GM12878 (cell line): ENCODE measurements around the gene CDH7. TPM values are rescaled to one million over a fixed set of nuclear protein-coding genes. Genes with fewer than 3 reads are reported as not detected.

ENCODE experiments used
- ATAC-seq: fragments of 200-7000 bp; cut with Tn5 transposase; 3 replicates; pipeline ENCODE4 v1.9.1; 2020; ENCODE audit warnings: mild to moderate bottlenecking, moderate library complexity
- BruUV-seq: library from RNA; stranded (reverse); fragments of 400-500 nt; replicated peaks from 2 replicates; lab custom pipeline; 2021; lab: Mats Ljungman, UMichigan
- CTCF ChIA-PET: fragments of 300-600 bp; sonication (Branson Sonifier 250); formaldehyde crosslinking; extraction: SDS; loops from one replicate; lab custom pipeline; 2021; ENCODE audit warnings: inconsistent platforms; lab: Yijun Ruan, JAX
- POLR2A ChIA-PET: fragments of 350-600 bp; formaldehyde crosslinking; extraction: SDS; loops from one replicate; lab custom pipeline; 2021; ENCODE audit warnings: inconsistent platforms; lab: Charles Lee
- RAD21 ChIA-PET: fragments of 300-600 bp; sonication (Branson Sonifier 250); formaldehyde crosslinking; loops from one replicate; lab custom pipeline; 2023; ENCODE audit warnings: antibody characterized with exemption; ENCODE audit not compliant: unreplicated experiment; lab: Charles Lee
- SMC1A ChIA-PET: fragments of 300-600 bp; sonication (Branson Sonifier 250); formaldehyde crosslinking; loops from one replicate; lab custom pipeline; 2023; ENCODE audit not compliant: unreplicated experiment, uncharacterized antibody; lab: Charles Lee
- DNase-seq: peaks from one replicate; pipeline ENCODE4 v3.0.0-alpha.2; 2011; ENCODE audit warnings: low read depth, low spot score
- FAIRE-seq: peaks from 3 replicates; lab custom pipeline; 2011; peaks lifted over from hg19 to GRCh38; lab: Jason Lieb, UNC
- H2AFZ ChIP-seq: 2 replicates; pipeline ENCODE4 v1.6.0; 2011; ENCODE audit warnings: low read depth, low read length, control low read depth; ENCODE audit not compliant: control insufficient read depth
- H3K27ac ChIP-seq: 2 replicates; pipeline ENCODE4 v1.5.1; 2011; ENCODE audit warnings: control low read depth; ENCODE audit not compliant: control insufficient read depth, insufficient read depth
- H3K27me3 ChIP-seq, 2 experiments: replicated peaks in 1 of 2; 2 replicates each; pipeline versions ENCODE4 v1.6.0 to v1.6.1; 2011; ENCODE audit warnings: low read length in 1 of 2; ENCODE audit not compliant: control insufficient read depth in 2 of 2, insufficient read depth in 2 of 2
- H3K36me3 ChIP-seq, 2 experiments: 2 replicates each; pipeline ENCODE4 v1.5.1; 2011; ENCODE audit warnings: low read length in 1 of 2; ENCODE audit not compliant: control insufficient read depth in 2 of 2, insufficient read depth in 2 of 2
- H3K4me1 ChIP-seq: 2 replicates; pipeline ENCODE4 v1.6.1; 2011; ENCODE audit warnings: mild to moderate bottlenecking, low read length, moderate library complexity, mixed read lengths; ENCODE audit not compliant: control insufficient read depth, insufficient read depth
- H3K4me2 ChIP-seq: 2 replicates; pipeline ENCODE4 v1.6.0; 2011; ENCODE audit warnings: control low read depth; ENCODE audit not compliant: control insufficient read depth, insufficient read depth
- H3K4me3 ChIP-seq: fragments of 200-600 bp; sonication (generic); 2 replicates; pipeline ENCODE4 v1.5.1; 2016
- H3K79me2 ChIP-seq: 2 replicates; pipeline ENCODE4 v1.6.0; 2011; ENCODE audit warnings: low read length; ENCODE audit not compliant: control insufficient read depth, insufficient read depth
- H3K9ac ChIP-seq: 2 replicates; pipeline ENCODE4 v1.8.0; 2011; ENCODE audit warnings: low read length, control low read depth, mixed read lengths; ENCODE audit not compliant: control insufficient read depth, insufficient read depth
- H3K9me3 ChIP-seq: replicated peaks from 3 replicates; pipeline ENCODE4 v1.5.1; 2011; ENCODE audit warnings: mild to moderate bottlenecking, low read length; ENCODE audit not compliant: control insufficient read depth, insufficient read depth
- H4K20me1 ChIP-seq: 2 replicates; pipeline ENCODE4 v1.6.0; 2011; ENCODE audit not compliant: control insufficient read depth, insufficient read depth
- BCL3 ChIP-seq: IDR thresholded peaks from 2 replicates; pipeline ENCODE4 v1.6.1; 2011; ENCODE audit warnings: borderline replicate concordance, low read depth, mild to moderate bottlenecking, moderate library complexity, low read length; ENCODE audit not compliant: insufficient read depth, poor library complexity, severe bottlenecking
- BMI1 ChIP-seq: fragments of 450-650 bp; IDR thresholded peaks from 2 replicates; pipeline ENCODE4 v1.6.1; 2016; ENCODE audit warnings: mild to moderate bottlenecking, moderate library complexity, borderline replicate concordance
- CEBPB ChIP-seq, 2 experiments: fragments of 150-350 bp in 1 of 2; IDR thresholded peaks; 2 replicates each; pipeline ENCODE4 v1.6.1; 2012 to 2014; ENCODE audit warnings: low read depth in 2 of 2, low read length in 2 of 2, borderline replicate concordance in 1 of 2, inconsistent platforms in 1 of 2
- HDAC6 ChIP-seq: fragments of 200-600 bp; sonication (generic); IDR thresholded peaks from one replicate; pipeline ENCODE4 v1.8.0; 2017; ENCODE audit warnings: antibody characterized with exemption; ENCODE audit not compliant: unreplicated experiment
- MTA3 ChIP-seq: IDR thresholded peaks from 2 replicates; pipeline ENCODE4 v1.6.1; 2012; ENCODE audit warnings: low read length, inconsistent platforms, borderline replicate concordance
- NRF1 ChIP-seq: conservative IDR thresholded peaks from 2 replicates; pipeline ENCODE4 v1.6.1; 2011; ENCODE audit warnings: mild to moderate bottlenecking, low read depth, low read length, improper control_type of control experiment
- PKNOX1 ChIP-seq: fragments of 450-650 bp; IDR thresholded peaks from 2 replicates; pipeline ENCODE4 v1.6.1; 2016; ENCODE audit warnings: mild to moderate bottlenecking
- RCOR1 ChIP-seq: conservative IDR thresholded peaks from 2 replicates; pipeline ENCODE4 v1.6.1; 2012; ENCODE audit warnings: low read depth, low read length, improper control_type of control experiment
- REST ChIP-seq: IDR thresholded peaks from 2 replicates; pipeline ENCODE4 v1.6.1; 2012; ENCODE audit warnings: mild to moderate bottlenecking, low read depth, low read length
- SMARCA5 ChIP-seq: fragments of 450-650 bp; IDR thresholded peaks from 2 replicates; pipeline ENCODE4 v1.6.1; 2017; ENCODE audit warnings: mild to moderate bottlenecking
- WGBS: methylation state at CpG from one replicate; pipeline ENCODE4 v1.1.6; 2016; ENCODE audit warnings: low lambda C conversion rate; ENCODE audit not compliant: insufficient replicate concordance, insufficient coverage; ENCODE audit errors: missing lambda C conversion rate; 5-methylcytosine and 5-hydroxymethylcytosine counted together
- in situ Hi-C: fragments of 300-500 bp; cut with MboI; formaldehyde crosslinking; loops from 9 replicates; pipeline ENCODE4 v1.14.3; 2018; ENCODE audit warnings: mixed read lengths
- intact Hi-C: fragments of 100-400 bp; cut with micrococcal nuclease; formaldehyde crosslinking; loops from one replicate; pipeline ENCODE4 v1.14.2; 2022; ENCODE audit not compliant: unreplicated experiment
- polyA plus RNA-seq, 11 experiments: library from polyadenylated mRNA; depleted of rRNA in 4 of 11; unstranded in 6 of 11; stranded (reverse) in 5 of 11; fragments of >200 nt; fragmentation: Nextera tagmentation in 4 of 11; fragmentation: Illumina TruSeq in 1 of 11; extraction: Ambion mirVana in 4 of 11; extraction: Trizol in 1 of 11; gene quantifications; 1 replicate in 1 of 11; 2 replicates in 10 of 11; pipeline versions ENCODE4 v1.2.1 to v1.2.3, GENCODE V29; 2011 to 2016; ENCODE audit warnings: inconsistent platforms in 2 of 11, missing spikeins in 2 of 11, low read depth in 1 of 11
- total RNA-seq, 4 experiments: library from RNA; depleted of rRNA in 3 of 4; stranded (reverse); fragments of >200 nt in 3 of 4; fragmentation: Illumina TruSeq in 1 of 4; extraction: Trizol in 1 of 4; gene quantifications; 2 replicates each; pipeline versions ENCODE4 v1.2.1 to v1.2.3, GENCODE V29; 2013 to 2021

The CDH7 gene
- total and polyA plus RNA-seq, 10 of the 15 experiments (the other 5 are each of a cell fraction or from before 2014, with no cell fraction given), result 0.03 TPM; not detected in 9

- no peak overlapping the region for H3K4me3 ChIP-seq
- ATAC-seq (no peak), DNase-seq (no peak), FAIRE-seq (no peak)
- ChIA-PET CTCF (no interaction called here), POLR2A (no interaction called here), SMC1A (no interaction called here), RAD21 (no interaction called here)
- no peak for TF ChIP-seq HDAC6
- TF ChIP-seq PKNOX1, result no peak
- no peak for TF ChIP-seq RCOR1
- no peak for TF ChIP-seq MTA3
- no peak for TF ChIP-seq BCL3
- no peak for TF ChIP-seq BMI1
- no peak for TF ChIP-seq SMARCA5
- no peak for TF ChIP-seq NRF1
- no peak for TF ChIP-seq REST
- no peak for TF ChIP-seq CEBPB (IDR thresholded peaks at IDR 0.05; ENCODE audit: borderline replicate concordance in 1 of 2, low read depth in 2 of 2, low read length in 2 of 2)
- no peaks in the 10 kb centered on the region for H3K4me1 ChIP-seq
- intact Hi-C loops, result no loop called here
- H2AFZ ChIP-seq, result no peak overlapping the region
- no peak overlapping the region for H3K4me2 ChIP-seq
- BruUV-seq, result no TSS peak
- no peaks in the 10 kb centered on the region for H3K9me3 ChIP-seq
- in situ Hi-C loops, result no loop called here
- no peaks in the 10 kb centered on the region for H3K27me3 ChIP-seq
- H3K9ac ChIP-seq, result no peak overlapping the region
- no peaks in the 10 kb centered on the region for H3K36me3 ChIP-seq
- H4K20me1 ChIP-seq, result no peaks in the 10 kb centered on the region
- WGBS, result 5% methylated on average over 3 of the region's 3 CpGs
- H3K27ac ChIP-seq, result no peak overlapping the region
- no peaks in the 10 kb centered on the region for H3K79me2 ChIP-seq
Measured at GRCh38 chr18:65919663-65920062, 168.9 kb downstream of the CDH7 start.
